ENCODE results near the gene CEACAM7.

GRCh38 chr19:41720103-41720502 lies 32.0 kb upstream of the CEACAM7 start:
- TF ChIP-seq CTCF (IDR thresholded peaks at IDR 0.05): no peak
- no peak for TF ChIP-seq POLR2A (IDR thresholded peaks at IDR 0.05)
